HepG2 (cell line): Measurements from ENCODE around the gene ATP8A2. TPM values are rescaled to one million over a fixed set of nuclear protein-coding genes. Genes with fewer than 3 reads are reported as not detected.

ENCODE experiments used
- ATAC-seq: fragments of 200-7000 bp; cut with Tn5 transposase; 3 replicates; pipeline ENCODE4 v1.9.1; 2020; ENCODE audit warnings: mild to moderate bottlenecking, moderate library complexity
- BruUV-seq: library from RNA; stranded (reverse); fragments of 400-500 nt; replicated peaks from 2 replicates; lab custom pipeline; 2021; lab: Mats Ljungman, UMichigan
- CTCF ChIA-PET: fragments of 300-600 bp; formaldehyde crosslinking; extraction: SDS; loops from one replicate; lab custom pipeline; 2021; ENCODE audit warnings: low total read pairs, inconsistent platforms, low intra/inter-chr PET ratio; lab: Yijun Ruan, JAX
- POLR2A ChIA-PET: fragments of 350-600 bp; sonication (Branson Sonifier 250); formaldehyde crosslinking; loops from one replicate; lab custom pipeline; 2020; ENCODE audit warnings: antibody characterized with exemption, inconsistent platforms; lab: Yijun Ruan, JAX
- DNase-seq: peaks from one replicate; pipeline ENCODE4 v3.0.0-alpha.2; 2015; ENCODE audit warnings: low spot score
- FAIRE-seq: peaks from 3 replicates; lab custom pipeline; 2011; peaks lifted over from hg19 to GRCh38; lab: Jason Lieb, UNC
- H2AFZ ChIP-seq: one replicate; pipeline ENCODE4 v1.6.1; 2011; ENCODE audit warnings: low read length, inconsistent platforms
- H3K27ac ChIP-seq: fragments of 300-600 bp; 3 replicates; pipeline ENCODE4 v1.8.0; 2011; ENCODE audit warnings: mixed run types, mild to moderate bottlenecking, mixed read lengths, low read length, inconsistent platforms; ENCODE audit not compliant: insufficient read depth; ENCODE audit errors: extremely low read length
- H3K27me3 ChIP-seq, 2 experiments: fragments of 200-600 bp in 1 of 2; 2 replicates in 1 of 2; 3 replicates in 1 of 2; pipeline versions ENCODE4 v1.6.0 to v1.8.0; 2011; ENCODE audit warnings: low read length in 2 of 2, mild to moderate bottlenecking in 2 of 2, moderate library complexity in 2 of 2, inconsistent platforms in 1 of 2; ENCODE audit not compliant: insufficient read depth in 2 of 2, control insufficient read depth in 1 of 2
- H3K36me3 ChIP-seq, 2 experiments: fragments of 200-600 bp in 1 of 2; replicated peaks in 1 of 2; 2 replicates in 1 of 2; 3 replicates in 1 of 2; pipeline versions ENCODE4 v1.5.1 to v1.8.0; 2011; ENCODE audit warnings: low read length in 2 of 2, inconsistent platforms in 1 of 2; ENCODE audit not compliant: insufficient read depth in 2 of 2, control insufficient read depth in 1 of 2
- H3K4me1 ChIP-seq: 2 replicates; pipeline ENCODE4 v1.5.1; 2012; ENCODE audit warnings: low read length, inconsistent platforms; ENCODE audit not compliant: insufficient read depth
- H3K4me2 ChIP-seq: 2 replicates; pipeline ENCODE4 v1.6.0; 2011; ENCODE audit warnings: low read depth, low read length, inconsistent platforms
- H3K4me3 ChIP-seq, 3 experiments: fragments of 200-600 bp in 1 of 3; sonication (generic), shearing (Covaris generic) in 1 of 3; replicated peaks in 1 of 3; 2 replicates each; pipeline ENCODE4 v1.5.1; 2011 to 2016; ENCODE audit warnings: low read length in 3 of 3, inconsistent platforms in 2 of 3, low read depth in 2 of 3, mild to moderate bottlenecking in 2 of 3, control low read depth in 1 of 3, mixed read lengths in 1 of 3; ENCODE audit not compliant: insufficient read depth in 1 of 3
- H3K79me2 ChIP-seq: one replicate; pipeline ENCODE4 v1.6.1; 2011; ENCODE audit warnings: low read length, inconsistent platforms; ENCODE audit not compliant: insufficient read depth
- H3K9ac ChIP-seq: 2 replicates; pipeline ENCODE4 v1.6.0; 2011; ENCODE audit warnings: mild to moderate bottlenecking, low read depth, low read length, inconsistent platforms; ENCODE audit not compliant: insufficient read depth
- H3K9me3 ChIP-seq: 2 replicates; pipeline ENCODE4 v1.5.1; 2012; ENCODE audit warnings: mild to moderate bottlenecking, low read length
- H4K20me1 ChIP-seq: 2 replicates; pipeline ENCODE4 v1.6.0; 2011; ENCODE audit warnings: inconsistent platforms, mild to moderate bottlenecking, low read length, moderate library complexity; ENCODE audit not compliant: insufficient read depth
- DNMT1 ChIP-seq: sonication (generic); formaldehyde crosslinking; IDR thresholded peaks from 2 replicates; pipeline ENCODE4 v1.5.1; 2020; ENCODE audit warnings: mild to moderate bottlenecking, missing genetic modification reagents
- MEF2D ChIP-seq: sonication (generic); formaldehyde crosslinking; IDR thresholded peaks from 2 replicates; pipeline ENCODE4 v1.5.1; 2020; ENCODE audit warnings: mild to moderate bottlenecking, missing genetic modification reagents
- TBX2 ChIP-seq: sonication (generic); formaldehyde crosslinking; IDR thresholded peaks from 2 replicates; pipeline ENCODE4 v1.5.0; 2020; ENCODE audit warnings: missing genetic modification reagents, mild to moderate bottlenecking, borderline replicate concordance
- YY1 ChIP-seq: IDR thresholded peaks from 2 replicates; pipeline ENCODE4 v1.6.1; 2011; ENCODE audit warnings: low read length, low read depth, moderate library complexity, mild to moderate bottlenecking; ENCODE audit not compliant: insufficient read depth, insufficient replicate concordance
- ZBTB7B ChIP-seq: sonication (generic); formaldehyde crosslinking; IDR thresholded peaks from 2 replicates; pipeline ENCODE4 v1.4.0; 2020; ENCODE audit warnings: missing genetic modification reagents
- ZNF326 ChIP-seq: sonication (generic); formaldehyde crosslinking; IDR thresholded peaks from 2 replicates; pipeline ENCODE4 v1.4.0; 2020; ENCODE audit warnings: missing genetic modification reagents, borderline replicate concordance
- ZNF557 ChIP-seq: sonication (generic); formaldehyde crosslinking; IDR thresholded peaks from 2 replicates; pipeline ENCODE4 v1.4.0; 2020; ENCODE audit warnings: missing genetic modification reagents
- ZNF746 ChIP-seq: sonication (generic); formaldehyde crosslinking; IDR thresholded peaks from 2 replicates; pipeline ENCODE4 v1.8.0; 2022; ENCODE audit warnings: mild to moderate bottlenecking, missing genetic modification reagents
- WGBS: methylation state at CpG from one replicate; pipeline ENCODE4 v1.1.6; 2017; ENCODE audit warnings: low lambda C conversion rate; 5-methylcytosine and 5-hydroxymethylcytosine counted together
- in situ Hi-C: cut with HindIII; loops from 2 replicates; pipeline ENCODE4 v1.10.0; 2017; ENCODE audit warnings: low pct_unique_long_range_greater_than_20kb; ENCODE audit not compliant: extremely low pct_ligation_motif_present
- intact Hi-C: fragments of 100-400 bp; cut with micrococcal nuclease; formaldehyde crosslinking; loops from one replicate; pipeline ENCODE4 v1.10.0; 2022; ENCODE audit not compliant: unreplicated experiment
- polyA plus RNA-seq, 8 experiments: library from polyadenylated mRNA; depleted of rRNA in 3 of 8; stranded (reverse) in 7 of 8; unstranded in 1 of 8; fragments of >200 nt; fragmentation: Illumina TruSeq in 4 of 8; extraction: Trizol in 4 of 8; gene quantifications; 2 replicates each; pipeline versions ENCODE4 v1.2.1 to v1.2.3, GENCODE V29; 2011 to 2016; ENCODE audit warnings: low read depth in 4 of 8, missing spikeins in 1 of 8, mixed read lengths in 1 of 8; ENCODE audit not compliant: insufficient read depth in 1 of 8
- total RNA-seq, 5 experiments: library from RNA; depleted of rRNA; stranded (reverse); fragments of >200 nt; fragmentation: Illumina TruSeq; extraction: Trizol; gene quantifications; 2 replicates each; pipeline ENCODE4 v1.2.3, GENCODE V29; 2016; ENCODE audit warnings: low read depth in 1 of 5
- TF ChIP-seq, protein P1 (sequence below): sonication (generic); formaldehyde crosslinking; IDR thresholded peaks from 2 replicates; pipeline ENCODE4 v1.4.0; 2020; ENCODE audit warnings: mild to moderate bottlenecking, missing genetic modification reagents
- TF ChIP-seq, protein P2 (sequence below): sonication (generic); formaldehyde crosslinking; IDR thresholded peaks from 2 replicates; pipeline ENCODE4 v1.4.0; 2020; ENCODE audit warnings: missing genetic modification reagents, borderline replicate concordance
- TF ChIP-seq, protein P3 (sequence below): sonication (generic); formaldehyde crosslinking; IDR thresholded peaks from 2 replicates; pipeline ENCODE4 v1.4.0; 2020; ENCODE audit warnings: mild to moderate bottlenecking, missing genetic modification reagents, borderline replicate concordance
- TF ChIP-seq, protein P4 (sequence below): sonication (generic); formaldehyde crosslinking; IDR thresholded peaks from 2 replicates; pipeline ENCODE4 v1.4.0; 2020; ENCODE audit warnings: missing genetic modification reagents

The ATP8A2 gene
- total and polyA plus RNA-seq, 2 of the 13 experiments (the other 11 are each of a cell fraction or from before 2014, with no cell fraction given), result 0.09 TPM; not detected in 1

DNA sequence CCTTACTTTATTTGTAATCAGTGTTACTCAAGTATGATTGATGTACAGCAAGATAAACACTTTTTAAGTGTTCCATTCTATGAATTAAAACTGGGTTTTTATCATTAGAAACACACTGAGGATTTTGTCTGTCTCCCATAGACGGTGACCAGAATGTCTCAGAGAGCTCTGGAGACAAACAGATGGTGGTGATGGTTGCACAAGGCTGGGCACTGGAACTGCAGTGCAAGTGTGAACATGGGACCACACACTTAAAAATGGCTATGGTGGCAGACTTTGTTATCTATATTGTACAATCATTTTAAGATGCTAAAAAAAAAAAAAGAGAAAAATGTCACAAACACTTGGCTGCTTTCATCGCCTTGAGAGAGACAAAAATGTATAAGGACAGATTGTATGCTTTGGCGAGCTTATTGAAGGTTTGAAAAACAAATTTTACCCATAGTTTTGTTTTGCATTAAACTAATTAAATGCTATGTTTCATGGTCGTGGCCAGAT lies 407.1 kb downstream of the ATP8A2 start:
- BruUV-seq, result no TSS peak
- FAIRE-seq, result no peak
- CTCF ChIA-PET, result no interaction called here

More for the DNA sequence above, 407.1 kb downstream of the ATP8A2 start:
- no peak for TF ChIP-seq ZNF326
- TF ChIP-seq ZNF557 (CRISPR knock-in tag), result no peak
- TF ChIP-seq, protein P1, sequence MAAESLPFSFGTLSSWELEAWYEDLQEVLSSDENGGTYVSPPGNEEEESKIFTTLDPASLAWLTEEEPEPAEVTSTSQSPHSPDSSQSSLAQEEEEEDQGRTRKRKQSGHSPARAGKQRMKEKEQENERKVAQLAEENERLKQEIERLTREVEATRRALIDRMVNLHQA (CRISPR knock-in tag), result no peak
- TF ChIP-seq, protein P2, sequence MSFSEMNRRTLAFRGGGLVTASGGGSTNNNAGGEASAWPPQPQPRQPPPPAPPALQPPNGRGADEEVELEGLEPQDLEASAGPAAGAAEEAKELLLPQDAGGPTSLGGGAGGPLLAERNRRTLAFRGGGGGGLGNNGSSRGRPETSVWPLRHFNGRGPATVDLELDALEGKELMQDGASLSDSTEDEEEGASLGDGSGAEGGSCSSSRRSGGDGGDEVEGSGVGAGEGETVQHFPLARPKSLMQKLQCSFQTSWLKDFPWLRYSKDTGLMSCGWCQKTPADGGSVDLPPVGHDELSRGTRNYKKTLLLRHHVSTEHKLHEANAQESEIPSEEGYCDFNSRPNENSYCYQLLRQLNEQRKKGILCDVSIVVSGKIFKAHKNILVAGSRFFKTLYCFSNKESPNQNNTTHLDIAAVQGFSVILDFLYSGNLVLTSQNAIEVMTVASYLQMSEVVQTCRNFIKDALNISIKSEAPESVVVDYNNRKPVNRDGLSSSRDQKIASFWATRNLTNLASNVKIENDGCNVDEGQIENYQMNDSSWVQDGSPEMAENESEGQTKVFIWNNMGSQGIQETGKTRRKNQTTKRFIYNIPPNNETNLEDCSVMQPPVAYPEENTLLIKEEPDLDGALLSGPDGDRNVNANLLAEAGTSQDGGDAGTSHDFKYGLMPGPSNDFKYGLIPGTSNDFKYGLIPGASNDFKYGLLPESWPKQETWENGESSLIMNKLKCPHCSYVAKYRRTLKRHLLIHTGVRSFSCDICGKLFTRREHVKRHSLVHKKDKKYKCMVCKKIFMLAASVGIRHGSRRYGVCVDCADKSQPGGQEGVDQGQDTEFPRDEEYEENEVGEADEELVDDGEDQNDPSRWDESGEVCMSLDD (CRISPR knock-in tag), result no peak
- TF ChIP-seq MEF2D (CRISPR knock-in tag), result no peak
- TF ChIP-seq ZNF746, result no peak
- no peak for TF ChIP-seq DNMT1
- TF ChIP-seq, protein P3, sequence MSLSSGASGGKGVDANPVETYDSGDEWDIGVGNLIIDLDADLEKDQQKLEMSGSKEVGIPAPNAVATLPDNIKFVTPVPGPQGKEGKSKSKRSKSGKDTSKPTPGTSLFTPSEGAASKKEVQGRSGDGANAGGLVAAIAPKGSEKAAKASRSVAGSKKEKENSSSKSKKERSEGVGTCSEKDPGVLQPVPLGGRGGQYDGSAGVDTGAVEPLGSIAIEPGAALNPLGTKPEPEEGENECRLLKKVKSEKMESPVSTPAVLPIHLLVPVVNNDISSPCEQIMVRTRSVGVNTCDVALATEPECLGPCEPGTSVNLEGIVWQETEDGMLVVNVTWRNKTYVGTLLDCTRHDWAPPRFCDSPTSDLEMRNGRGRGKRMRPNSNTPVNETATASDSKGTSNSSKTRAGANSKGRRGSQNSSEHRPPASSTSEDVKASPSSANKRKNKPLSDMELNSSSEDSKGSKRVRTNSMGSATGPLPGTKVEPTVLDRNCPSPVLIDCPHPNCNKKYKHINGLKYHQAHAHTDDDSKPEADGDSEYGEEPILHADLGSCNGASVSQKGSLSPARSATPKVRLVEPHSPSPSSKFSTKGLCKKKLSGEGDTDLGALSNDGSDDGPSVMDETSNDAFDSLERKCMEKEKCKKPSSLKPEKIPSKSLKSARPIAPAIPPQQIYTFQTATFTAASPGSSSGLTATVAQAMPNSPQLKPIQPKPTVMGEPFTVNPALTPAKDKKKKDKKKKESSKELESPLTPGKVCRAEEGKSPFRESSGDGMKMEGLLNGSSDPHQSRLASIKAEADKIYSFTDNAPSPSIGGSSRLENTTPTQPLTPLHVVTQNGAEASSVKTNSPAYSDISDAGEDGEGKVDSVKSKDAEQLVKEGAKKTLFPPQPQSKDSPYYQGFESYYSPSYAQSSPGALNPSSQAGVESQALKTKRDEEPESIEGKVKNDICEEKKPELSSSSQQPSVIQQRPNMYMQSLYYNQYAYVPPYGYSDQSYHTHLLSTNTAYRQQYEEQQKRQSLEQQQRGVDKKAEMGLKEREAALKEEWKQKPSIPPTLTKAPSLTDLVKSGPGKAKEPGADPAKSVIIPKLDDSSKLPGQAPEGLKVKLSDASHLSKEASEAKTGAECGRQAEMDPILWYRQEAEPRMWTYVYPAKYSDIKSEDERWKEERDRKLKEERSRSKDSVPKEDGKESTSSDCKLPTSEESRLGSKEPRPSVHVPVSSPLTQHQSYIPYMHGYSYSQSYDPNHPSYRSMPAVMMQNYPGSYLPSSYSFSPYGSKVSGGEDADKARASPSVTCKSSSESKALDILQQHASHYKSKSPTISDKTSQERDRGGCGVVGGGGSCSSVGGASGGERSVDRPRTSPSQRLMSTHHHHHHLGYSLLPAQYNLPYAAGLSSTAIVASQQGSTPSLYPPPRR (CRISPR knock-in tag), result no peak
- TF ChIP-seq, protein P4, sequence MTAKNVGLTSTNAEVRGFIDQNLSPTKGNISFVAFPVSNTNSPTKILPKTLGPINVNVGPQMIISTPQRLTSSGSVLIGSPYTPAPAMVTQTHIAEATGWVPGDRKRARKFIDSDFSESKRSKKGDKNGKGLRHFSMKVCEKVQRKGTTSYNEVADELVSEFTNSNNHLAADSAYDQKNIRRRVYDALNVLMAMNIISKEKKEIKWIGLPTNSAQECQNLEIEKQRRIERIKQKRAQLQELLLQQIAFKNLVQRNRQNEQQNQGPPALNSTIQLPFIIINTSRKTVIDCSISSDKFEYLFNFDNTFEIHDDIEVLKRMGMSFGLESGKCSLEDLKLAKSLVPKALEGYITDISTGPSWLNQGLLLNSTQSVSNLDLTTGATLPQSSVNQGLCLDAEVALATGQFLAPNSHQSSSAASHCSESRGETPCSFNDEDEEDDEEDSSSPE, result no peak
- no peak for TF ChIP-seq ZBTB7B
- no peak for TF ChIP-seq TBX2 (CRISPR knock-in tag)
- no peak for TF ChIP-seq YY1
- Histone ChIP-seq H3K27me3 (no peaks in the 10 kb centered on the region), H3K4me1 (no peaks in the 10 kb centered on the region), H3K9ac (no peak overlapping the region), H3K36me3 (no peaks in the 10 kb centered on the region), H4K20me1 (no peaks in the 10 kb centered on the region), H3K4me2 (no peak overlapping the region), H3K27ac (no peak overlapping the region), H3K79me2 (no peaks in the 10 kb centered on the region), H2AFZ (no peak overlapping the region), H3K9me3 (no peaks in the 10 kb centered on the region), H3K4me3 (no peak overlapping the region)
- ATAC-seq (no peak), DNase-seq (no peak)
- in situ Hi-C loops, result no loop called here
- POLR2A ChIA-PET, result no interaction called here
- intact Hi-C loops, result no loop called here
- 4% methylated on average over 4 of the region's 4 CpGs for WGBS
